Mammary epithelial cell (primary cell): ENCODE measurements around the gene RPL3.

ENCODE experiments used
- CTCF ChIP-seq, 2 donors: IDR thresholded peaks in 1 of 2; conservative IDR thresholded peaks in 1 of 2; 2 replicates each; pipeline ENCODE4 v1.5.1; 2011 to 2012; ENCODE audit warnings: inconsistent platforms in 2 of 2, low read length in 2 of 2, mild to moderate bottlenecking in 2 of 2, control low read depth in 1 of 2, low read depth in 1 of 2; ENCODE audit not compliant: insufficient read depth in 1 of 2; ENCODE audit errors: extremely low read depth in 1 of 2
- EZH2 ChIP-seq: IDR thresholded peaks from 2 replicates; pipeline ENCODE4 v1.6.1; 2012; ENCODE audit warnings: low read length, inconsistent platforms, borderline replicate concordance

- peak in 1 of 2 donors; percentile 7 for TF ChIP-seq CTCF (conservative IDR thresholded peaks at IDR 0.05 in 1 of 2, IDR thresholded peaks at IDR 0.05 in 1 of 2; ENCODE audit: extremely low read depth in 1 of 2, insufficient read depth in 1 of 2, low read depth in 1 of 2, low read length in 2 of 2)
- no peak for TF ChIP-seq EZH2
Measured at GRCh38 chr22:39314251-39314971, 5.0 kb downstream of the RPL3 start.
